ENCODE results near the gene CACTIN.

Gene CACTIN

DNA sequence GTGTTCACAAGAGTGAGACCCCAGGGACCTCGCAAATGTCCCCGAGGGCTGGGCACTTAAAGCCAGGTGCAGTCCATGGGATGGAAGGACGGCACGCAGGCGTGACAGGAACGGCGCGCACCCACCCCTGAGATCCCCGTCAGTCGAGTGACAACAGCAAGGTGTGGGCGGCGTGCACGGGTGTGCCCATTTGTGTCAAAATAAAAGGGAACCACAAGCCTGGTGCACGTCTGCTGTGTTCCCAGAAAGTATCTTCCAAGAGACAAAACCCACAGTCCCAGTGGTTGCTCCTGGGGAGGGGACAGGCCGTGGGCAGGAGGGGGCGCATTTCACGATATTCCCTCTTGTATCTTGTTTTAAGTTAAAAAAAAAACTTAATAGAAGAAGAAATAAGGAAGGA, 15.7 kb upstream of the CACTIN start:
- TF ChIP-seq, protein P1, sequence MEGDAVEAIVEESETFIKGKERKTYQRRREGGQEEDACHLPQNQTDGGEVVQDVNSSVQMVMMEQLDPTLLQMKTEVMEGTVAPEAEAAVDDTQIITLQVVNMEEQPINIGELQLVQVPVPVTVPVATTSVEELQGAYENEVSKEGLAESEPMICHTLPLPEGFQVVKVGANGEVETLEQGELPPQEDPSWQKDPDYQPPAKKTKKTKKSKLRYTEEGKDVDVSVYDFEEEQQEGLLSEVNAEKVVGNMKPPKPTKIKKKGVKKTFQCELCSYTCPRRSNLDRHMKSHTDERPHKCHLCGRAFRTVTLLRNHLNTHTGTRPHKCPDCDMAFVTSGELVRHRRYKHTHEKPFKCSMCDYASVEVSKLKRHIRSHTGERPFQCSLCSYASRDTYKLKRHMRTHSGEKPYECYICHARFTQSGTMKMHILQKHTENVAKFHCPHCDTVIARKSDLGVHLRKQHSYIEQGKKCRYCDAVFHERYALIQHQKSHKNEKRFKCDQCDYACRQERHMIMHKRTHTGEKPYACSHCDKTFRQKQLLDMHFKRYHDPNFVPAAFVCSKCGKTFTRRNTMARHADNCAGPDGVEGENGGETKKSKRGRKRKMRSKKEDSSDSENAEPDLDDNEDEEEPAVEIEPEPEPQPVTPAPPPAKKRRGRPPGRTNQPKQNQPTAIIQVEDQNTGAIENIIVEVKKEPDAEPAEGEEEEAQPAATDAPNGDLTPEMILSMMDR (IDR thresholded peaks at IDR 0.05; ENCODE audit: extremely low read depth, missing control alignments), result no peak
- DNase-seq (ENCODE audit: low spot score), result no peak

DNA sequence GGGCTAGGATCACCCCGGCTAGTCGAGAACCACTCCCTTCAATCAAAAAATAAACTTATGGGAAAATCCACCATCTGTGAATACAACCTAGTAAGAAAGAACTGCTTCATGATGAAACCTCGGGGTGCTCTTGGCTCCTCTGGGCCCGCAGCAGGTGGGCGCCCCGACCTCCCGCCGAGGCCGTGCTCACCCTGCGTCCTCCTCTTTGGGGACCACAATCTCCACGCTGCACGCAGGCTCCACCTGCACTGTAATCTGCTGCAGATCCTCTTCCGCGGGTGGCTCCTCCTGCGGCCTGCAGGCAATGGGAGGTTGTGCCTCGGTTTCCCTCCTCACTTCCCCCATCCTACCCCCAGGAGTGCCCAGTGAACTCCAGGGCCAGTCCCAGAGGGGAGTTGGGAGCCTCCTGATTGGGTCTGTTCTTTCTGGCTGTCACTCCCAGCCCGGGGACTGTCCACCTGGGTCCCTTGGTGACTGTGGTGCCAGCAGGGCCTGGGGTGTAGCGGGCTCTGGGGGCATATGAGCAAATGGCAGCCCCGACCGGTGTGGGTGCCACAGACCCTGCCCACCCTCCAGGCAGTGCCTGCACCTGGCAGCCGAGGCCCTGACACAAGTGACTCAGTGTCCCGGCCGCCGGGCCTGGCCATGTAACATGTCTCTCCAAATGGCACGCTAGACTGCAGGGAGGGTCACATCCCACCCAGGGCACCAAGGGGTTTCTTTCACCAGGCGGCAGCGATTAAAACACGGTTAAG, 15.1 kb upstream of the CACTIN start:
- no peak for DNase-seq (ENCODE audit: low spot score)
- TF ChIP-seq, protein P1 (IDR thresholded peaks at IDR 0.05; ENCODE audit: extremely low read depth, missing control alignments), result no peak

DNA sequence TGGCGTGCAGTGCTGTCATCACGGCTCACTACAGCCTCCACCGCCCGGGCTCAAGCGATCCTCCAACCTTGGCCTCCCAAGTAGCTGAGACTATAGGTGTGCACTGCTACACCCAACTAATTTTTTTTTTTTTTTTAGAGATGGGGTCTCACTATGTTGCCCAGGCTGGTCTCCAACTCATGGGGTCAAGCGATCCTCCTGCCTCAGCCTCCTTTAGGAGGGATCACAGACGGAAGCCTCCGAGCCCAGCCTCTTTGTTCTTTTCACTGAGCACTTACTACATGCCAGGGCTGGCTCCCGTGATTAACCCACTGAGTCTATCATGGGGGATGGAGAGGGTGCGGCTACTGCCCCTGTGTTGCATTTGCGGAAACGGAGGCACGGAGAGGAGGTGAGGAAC, 12.9 kb upstream of the CACTIN start:
- TF ChIP-seq, protein P1 (IDR thresholded peaks at IDR 0.05; ENCODE audit: extremely low read depth, missing control alignments), result no peak
- DNase-seq (ENCODE audit: low spot score), result no peak

DNA sequence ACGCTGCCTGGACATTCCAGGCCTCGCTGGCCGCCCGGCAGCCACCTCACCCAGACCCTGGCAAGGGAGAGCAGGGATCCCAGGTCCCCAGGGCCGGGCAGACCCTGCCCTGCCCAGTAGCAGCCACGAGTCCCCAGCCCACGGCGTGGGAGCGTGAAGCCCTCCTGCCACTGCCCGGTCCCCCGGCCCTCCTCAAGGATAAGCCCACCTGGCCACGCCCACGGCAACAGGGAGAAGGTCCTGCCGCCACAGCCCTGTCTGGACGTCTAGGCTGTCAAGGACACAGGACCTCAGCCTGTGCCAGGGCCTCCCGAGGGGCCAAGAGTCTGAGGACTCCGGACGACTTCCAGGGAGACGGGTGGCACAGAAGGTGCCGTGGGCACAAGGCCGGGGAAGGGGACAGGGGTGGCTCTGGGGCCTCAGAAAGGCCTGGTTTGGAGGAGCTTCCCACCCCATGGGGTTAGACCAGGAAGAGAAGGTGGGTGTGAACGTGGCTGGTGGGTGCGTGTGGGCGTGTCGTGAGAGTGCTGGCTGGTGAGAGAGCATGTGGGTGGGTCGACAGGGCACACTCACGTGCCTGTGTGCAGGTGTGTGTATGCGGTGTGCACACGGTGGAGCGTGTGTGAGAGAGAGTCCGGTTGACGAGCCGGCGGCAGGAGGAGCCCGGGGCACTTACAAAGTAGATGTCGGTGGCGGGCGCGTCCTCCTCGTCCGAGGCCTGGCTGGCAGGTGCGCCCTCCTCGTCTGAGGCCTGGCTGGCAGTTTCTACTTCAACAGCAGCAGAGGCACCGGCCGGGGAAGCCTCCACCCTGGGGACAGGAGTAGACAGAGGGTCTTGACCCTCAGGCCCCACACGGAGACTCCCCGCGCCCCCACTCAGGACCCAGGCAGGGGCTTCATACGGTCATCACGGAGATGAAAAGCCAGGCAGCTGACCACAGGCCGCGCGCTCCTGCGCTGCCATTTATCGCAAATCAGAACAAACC, 11.9 kb upstream of the CACTIN start:
- DNase-seq (ENCODE audit: low spot score), result no peak
- TF ChIP-seq, protein P1 (IDR thresholded peaks at IDR 0.05; ENCODE audit: extremely low read depth, missing control alignments), result no peak

DNA sequence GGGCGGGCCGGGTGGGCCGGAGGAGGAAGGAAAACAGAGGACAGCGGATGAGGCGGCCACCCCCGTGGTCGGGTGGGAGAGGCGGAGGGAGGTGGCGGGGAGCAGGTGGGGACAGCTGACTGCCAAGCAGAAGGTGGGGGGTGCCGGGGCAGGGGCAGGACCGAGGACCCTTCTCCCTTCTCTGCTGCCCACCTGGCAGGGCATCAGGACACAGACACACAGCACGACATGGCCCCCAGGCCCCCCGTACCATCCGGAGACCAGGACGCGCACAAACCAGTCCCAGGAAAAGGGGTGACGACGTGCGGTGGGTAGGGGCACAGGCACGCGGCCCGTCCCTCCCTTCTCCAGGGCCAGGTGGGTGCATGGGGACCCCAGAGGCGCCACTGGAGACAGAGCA, 11.0 kb upstream of the CACTIN start:
- no peak for DNase-seq (ENCODE audit: low spot score)
- TF ChIP-seq, protein P1 (IDR thresholded peaks at IDR 0.05; ENCODE audit: extremely low read depth, missing control alignments), result no peak

DNA sequence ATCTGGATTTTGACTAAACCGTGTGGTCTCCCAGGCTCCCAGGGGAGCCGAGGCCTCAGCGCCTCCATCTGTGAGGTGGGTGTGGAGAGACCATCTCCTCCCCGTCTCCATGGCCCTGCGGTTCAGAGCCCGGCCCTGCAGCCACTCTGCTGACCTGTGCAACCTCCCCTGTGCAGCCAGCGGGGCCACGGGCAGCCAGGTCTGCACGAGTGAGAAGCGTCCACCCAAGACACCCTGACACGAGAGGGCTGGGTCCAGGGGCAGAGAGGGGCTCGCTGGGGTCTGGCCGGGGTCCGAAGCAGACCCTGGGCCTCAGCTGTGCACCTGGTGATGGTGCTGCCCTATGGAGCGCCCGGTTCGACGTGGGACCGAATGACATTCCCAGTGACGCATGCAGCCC, 10.4 kb upstream of the CACTIN start:
- TF ChIP-seq, protein P1 (IDR thresholded peaks at IDR 0.05; ENCODE audit: extremely low read depth, missing control alignments), result no peak
- no peak for DNase-seq (ENCODE audit: low spot score)

DNA sequence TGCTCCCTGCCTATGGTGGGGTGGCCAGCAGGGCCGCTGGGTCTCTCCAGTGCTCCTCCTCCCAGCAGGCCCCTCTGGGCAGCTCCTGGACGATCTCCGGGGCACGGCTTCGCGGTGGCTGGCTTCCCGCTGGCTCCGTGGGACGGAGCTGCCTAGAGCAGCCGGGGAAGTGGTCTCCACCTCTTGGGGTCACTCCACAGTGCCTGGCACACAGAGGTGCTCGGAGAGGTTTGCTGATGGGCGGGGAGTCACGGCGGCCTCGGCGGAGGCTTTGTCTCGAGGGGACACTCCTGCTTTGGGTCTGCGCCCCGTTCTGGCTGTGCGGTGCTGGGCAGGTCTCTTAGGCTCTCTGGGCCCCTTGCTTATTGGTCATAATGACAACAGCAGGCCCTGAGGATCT, 9.9 kb upstream of the CACTIN start:
- no peak for DNase-seq (ENCODE audit: low spot score)
- TF ChIP-seq, protein P1 (IDR thresholded peaks at IDR 0.05; ENCODE audit: extremely low read depth, missing control alignments), result no peak
